Endothelial cell of umbilical vein (primary cell): Measurements from ENCODE around the gene ZG16. TPM values are rescaled to one million over a fixed set of nuclear protein-coding genes. Genes with fewer than 3 reads are reported as not detected.

Source experiments
- BruUV-seq: library from RNA; stranded (reverse); fragments of 400-500 nt; replicated peaks from 2 replicates; lab custom pipeline; 2021; lab: Mats Ljungman, UMichigan
- CTCF ChIA-PET: fragments of 300-600, 350-600 bp; sonication (Branson Sonifier 250); formaldehyde crosslinking; loops from one replicate; lab custom pipeline; 2021; ENCODE audit warnings: antibody characterized with exemption, inconsistent platforms; lab: Charles Lee
- POLR2A ChIA-PET: fragments of 300-600, 350-600 bp; sonication (Branson Sonifier 250); formaldehyde crosslinking; loops from one replicate; lab custom pipeline; 2021; ENCODE audit warnings: antibody characterized with exemption, inconsistent platforms; lab: Charles Lee
- DNase-seq: peaks from one replicate; pipeline ENCODE4 v3.0.0-alpha.2; 2011; ENCODE audit warnings: low read depth, low spot score
- FAIRE-seq: peaks from 2 replicates; lab custom pipeline; 2011; peaks lifted over from hg19 to GRCh38; lab: Jason Lieb, UNC
- H2AFZ ChIP-seq: 2 replicates; pipeline ENCODE4 v1.6.0; 2012; ENCODE audit warnings: low read depth, low read length, control low read depth, inconsistent platforms
- H3K27ac ChIP-seq: 2 replicates; pipeline ENCODE4 v1.5.1; 2011; ENCODE audit warnings: low read depth, mild to moderate bottlenecking, control low read depth, low read length, moderate library complexity; ENCODE audit not compliant: insufficient read depth
- H3K27me3 ChIP-seq, 2 experiments: 2 replicates each; pipeline versions ENCODE4 v1.6.0 to v1.6.1; 2011; ENCODE audit warnings: low read length in 2 of 2, mixed read lengths in 1 of 2; ENCODE audit not compliant: control insufficient read depth in 2 of 2, insufficient read depth in 2 of 2
- H3K36me3 ChIP-seq, 2 experiments: 2 replicates in 1 of 2; 3 replicates in 1 of 2; pipeline ENCODE4 v1.5.1; 2011; ENCODE audit warnings: low read length in 2 of 2, mild to moderate bottlenecking in 1 of 2, moderate library complexity in 1 of 2; ENCODE audit not compliant: control insufficient read depth in 2 of 2, insufficient read depth in 2 of 2; ENCODE audit errors: extremely low read depth in 1 of 2
- H3K4me1 ChIP-seq: 3 replicates; pipeline ENCODE4 v1.5.1; 2011; ENCODE audit warnings: mild to moderate bottlenecking, low read length; ENCODE audit not compliant: control insufficient read depth, insufficient read depth; ENCODE audit errors: extremely low read depth
- H3K4me2 ChIP-seq: 2 replicates; pipeline ENCODE4 v1.6.1; 2011; ENCODE audit warnings: low read length, control low read depth, mixed read lengths; ENCODE audit not compliant: insufficient read depth
- H3K4me3 ChIP-seq, 3 experiments: fragments of 200-600 bp in 1 of 3; sonication (generic), shearing (Covaris generic) in 1 of 3; replicated peaks in 1 of 3; 2 replicates each; pipeline ENCODE4 v1.5.1; 2011 to 2016; ENCODE audit warnings: control low read depth in 3 of 3, low read length in 3 of 3, mild to moderate bottlenecking in 2 of 3, inconsistent platforms in 1 of 3, low read depth in 1 of 3, moderate library complexity in 1 of 3; ENCODE audit not compliant: insufficient read depth in 1 of 3
- H3K79me2 ChIP-seq: 2 replicates; pipeline ENCODE4 v1.6.0; 2012; ENCODE audit warnings: low read length, inconsistent platforms; ENCODE audit not compliant: control insufficient read depth, insufficient read depth
- H3K9ac ChIP-seq: replicated peaks from 2 replicates; pipeline ENCODE3; 2011; ENCODE audit warnings: low read length, control low read depth; ENCODE audit not compliant: insufficient read depth; ENCODE audit errors: extremely low read depth
- H3K9me1 ChIP-seq: replicated peaks from 3 replicates; pipeline ENCODE4 v1.6.0; 2011; ENCODE audit warnings: mild to moderate bottlenecking, low read length; ENCODE audit not compliant: control insufficient read depth, insufficient read depth; ENCODE audit errors: extremely low read depth
- H3K9me3 ChIP-seq: replicated peaks from 2 replicates; pipeline ENCODE4 v1.5.1; 2012; ENCODE audit warnings: low read length, inconsistent platforms; ENCODE audit not compliant: control insufficient read depth, insufficient read depth
- H4K20me1 ChIP-seq: replicated peaks from 2 replicates; pipeline ENCODE3; 2011; ENCODE audit warnings: mild to moderate bottlenecking, low read length; ENCODE audit not compliant: control insufficient read depth, insufficient read depth; ENCODE audit errors: extremely low read depth
- EZH2 ChIP-seq: IDR thresholded peaks from 2 replicates; pipeline ENCODE4 v1.6.1; 2012; ENCODE audit warnings: borderline replicate concordance, low read depth, mild to moderate bottlenecking, moderate library complexity, low read length, inconsistent platforms; ENCODE audit not compliant: severe bottlenecking
- FOS ChIP-seq: IDR thresholded peaks from 2 replicates; pipeline ENCODE4 v1.6.1; 2011; ENCODE audit warnings: mild to moderate bottlenecking, low read length, moderate library complexity, borderline replicate concordance; ENCODE audit not compliant: insufficient read depth
- GATA2 ChIP-seq: IDR thresholded peaks from 2 replicates; pipeline ENCODE4 v1.7.0; 2011; ENCODE audit warnings: low read depth, mild to moderate bottlenecking, moderate library complexity, mixed read lengths, low read length; ENCODE audit not compliant: insufficient read length, insufficient read depth
- JUN ChIP-seq: IDR thresholded peaks from 2 replicates; pipeline ENCODE4 v1.6.1; 2011; ENCODE audit warnings: borderline replicate concordance, low read depth; ENCODE audit not compliant: insufficient read length, insufficient read depth
- MYC ChIP-seq: IDR thresholded peaks from one replicate; pipeline ENCODE4 v1.6.1; 2011; ENCODE audit warnings: mild to moderate bottlenecking, low read depth, low read length
- POLR2A ChIP-seq: IDR thresholded peaks from 2 replicates; pipeline ENCODE4 v1.6.1; 2012; ENCODE audit warnings: low read depth, mild to moderate bottlenecking, control low read depth, low read length
- POLR2AphosphoS5 ChIP-seq: IDR thresholded peaks from 2 replicates; pipeline ENCODE4 v1.6.1; 2012; ENCODE audit warnings: low read depth, mild to moderate bottlenecking, control low read depth, low read length, moderate library complexity; ENCODE audit not compliant: insufficient read depth
- dilution Hi-C: fragments of 300-500 bp; cut with MboI; formaldehyde crosslinking; loops from one replicate; pipeline ENCODE4 v1.15.0; 2019; ENCODE audit warnings: low sequenced_read_pairs; ENCODE audit not compliant: extremely low pct_ligation_motif_present
- intact Hi-C: fragments of 100-400 bp; cut with micrococcal nuclease; formaldehyde crosslinking; loops from one replicate; pipeline ENCODE4 v1.10.0; 2022
- polyA plus RNA-seq, 4 experiments: library from polyadenylated mRNA; depleted of rRNA in 3 of 4; stranded (reverse) in 3 of 4; unstranded in 1 of 4; fragments of >200 nt; gene quantifications; 2 replicates each; pipeline versions ENCODE4 v1.2.1 to v1.2.3, GENCODE V29; 2011 to 2012; ENCODE audit warnings: missing spikeins in 1 of 4
- total RNA-seq: library from RNA; stranded (reverse); gene quantifications from 2 replicates; pipeline ENCODE4 v1.2.3, GENCODE V29; 2021
- TF ChIP-seq, protein P1 (sequence below): IDR thresholded peaks from 2 replicates; pipeline ENCODE4 v1.6.1; 2011; ENCODE audit not compliant: insufficient read depth, insufficient read length
- TF ChIP-seq, protein P2 (sequence below), 2 donors: IDR thresholded peaks; 1 replicate in 1 of 2; 2 replicates in 1 of 2; pipeline ENCODE4 v1.5.1; 2011; ENCODE audit warnings: low read length in 2 of 2, mild to moderate bottlenecking in 2 of 2, moderate library complexity in 2 of 2, control low read depth in 1 of 2, inconsistent platforms in 1 of 2, low read depth in 1 of 2; ENCODE audit not compliant: insufficient read depth in 1 of 2; ENCODE audit errors: extremely low read depth in 1 of 2

The ZG16 gene
- total and polyA plus RNA-seq, 2 donors (not counting 3 experiments of a cell fraction or from before 2014, with no cell fraction given), result not detected

- dilution Hi-C loops (no loop called here), intact Hi-C loops (loop anchor here (2.0 to 10.0 kb wide), 5 partner anchors 29 to 152 kb away; partner anchors contain the start of genes ASPHD1, CDIPT, KCTD13 and TAOK2)
- FAIRE-seq (peak; percentile 94), DNase-seq (peak; percentile 42)
- H3K9ac ChIP-seq, result peak within 1 kb of the TSS; percentile 63
- peaks cover 0 to 5% of the 10 kb centered on the region in 2 experiments for H3K36me3 ChIP-seq
- H3K4me2 ChIP-seq, result peak within 1 kb of the TSS; percentile 89
- ChIA-PET POLR2A (interaction anchor here (1.0 kb wide), 1 partner anchor 27 kb away, joined by 4 read pairs; no protein-coding TSS in a partner anchor), CTCF (interaction anchor here (0.8 to 8.2 kb wide), 4 partner anchors 13 to 156 kb away, joined by 3 to 140 read pairs (median 10); no protein-coding TSS in a partner anchor)
- peak within 1 kb of the TSS; percentile 29 to 91 (median 60) for H3K4me3 ChIP-seq
- H3K27me3 ChIP-seq, result no peaks in the 10 kb centered on the region
- TF ChIP-seq, protein P1, sequence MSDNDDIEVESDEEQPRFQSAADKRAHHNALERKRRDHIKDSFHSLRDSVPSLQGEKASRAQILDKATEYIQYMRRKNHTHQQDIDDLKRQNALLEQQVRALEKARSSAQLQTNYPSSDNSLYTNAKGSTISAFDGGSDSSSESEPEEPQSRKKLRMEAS, result no peak
- TF ChIP-seq JUN, result no peak
- no peak for TF ChIP-seq FOS
- peak; percentile 36 for TF ChIP-seq POLR2AphosphoS5
- TF ChIP-seq MYC, result no peak
- peak; percentile 49 for TF ChIP-seq POLR2A
- no peak for TF ChIP-seq EZH2
- TF ChIP-seq, protein P2, sequence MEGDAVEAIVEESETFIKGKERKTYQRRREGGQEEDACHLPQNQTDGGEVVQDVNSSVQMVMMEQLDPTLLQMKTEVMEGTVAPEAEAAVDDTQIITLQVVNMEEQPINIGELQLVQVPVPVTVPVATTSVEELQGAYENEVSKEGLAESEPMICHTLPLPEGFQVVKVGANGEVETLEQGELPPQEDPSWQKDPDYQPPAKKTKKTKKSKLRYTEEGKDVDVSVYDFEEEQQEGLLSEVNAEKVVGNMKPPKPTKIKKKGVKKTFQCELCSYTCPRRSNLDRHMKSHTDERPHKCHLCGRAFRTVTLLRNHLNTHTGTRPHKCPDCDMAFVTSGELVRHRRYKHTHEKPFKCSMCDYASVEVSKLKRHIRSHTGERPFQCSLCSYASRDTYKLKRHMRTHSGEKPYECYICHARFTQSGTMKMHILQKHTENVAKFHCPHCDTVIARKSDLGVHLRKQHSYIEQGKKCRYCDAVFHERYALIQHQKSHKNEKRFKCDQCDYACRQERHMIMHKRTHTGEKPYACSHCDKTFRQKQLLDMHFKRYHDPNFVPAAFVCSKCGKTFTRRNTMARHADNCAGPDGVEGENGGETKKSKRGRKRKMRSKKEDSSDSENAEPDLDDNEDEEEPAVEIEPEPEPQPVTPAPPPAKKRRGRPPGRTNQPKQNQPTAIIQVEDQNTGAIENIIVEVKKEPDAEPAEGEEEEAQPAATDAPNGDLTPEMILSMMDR (IDR thresholded peaks at IDR 0.05; ENCODE audit: extremely low read depth in 1 of 2, insufficient read depth in 1 of 2, low read depth in 1 of 2, low read length in 2 of 2), result no peak
- TF ChIP-seq GATA2, result no peak
- H4K20me1 ChIP-seq, result no peaks in the 10 kb centered on the region
- H3K9me1 ChIP-seq, result no peaks in the 10 kb centered on the region
- no peaks in the 10 kb centered on the region for H3K9me3 ChIP-seq
- BruUV-seq, result no TSS peak
- peaks cover 48% of the 10 kb centered on the region for H3K4me1 ChIP-seq
- H3K79me2 ChIP-seq, result peaks cover 35% of the 10 kb centered on the region
- H2AFZ ChIP-seq, result no peak within 1 kb of the TSS
- peak within 1 kb of the TSS; percentile 67 for H3K27ac ChIP-seq
These were observed 42.2 kb downstream of the ZG16 start, which contains the start of gene MVP for GRCh38 chr16:29820271-29820701. TSS of gene MVP (plus strand) at chr16:29820462. CDS start at chr16:29830550, 10,088 bp downstream.
